Common myeloid progenitor, CD34-positive (primary cell): ENCODE measurements around the gene APOA1.
A peak's percentile ranks its signal among the peaks of the same experiment; 100 is the strongest.

ENCODE experiments used
- CTCF ChIA-PET: fragments of 350-600 bp; sonication (Branson Sonifier 250); formaldehyde crosslinking; loops from one replicate; lab custom pipeline; 2021; ENCODE audit warnings: antibody characterized with exemption; lab: Charles Lee
- POLR2A ChIA-PET: fragments of 350-600 bp; sonication (Branson Sonifier 250); formaldehyde crosslinking; loops from one replicate; lab custom pipeline; 2021; ENCODE audit warnings: antibody characterized with exemption; lab: Charles Lee
- DNase-seq, 3 donors: peaks; one replicate each; pipeline versions ENCODE4 v3.0.0 to v3.0.0-alpha.2; 2013
- H3K27ac ChIP-seq, 2 experiments: 1 replicate in 1 of 2; 2 replicates in 1 of 2; pipeline ENCODE4 v1.7.0; 2013; ENCODE audit warnings: inconsistent platforms in 2 of 2, low read length in 2 of 2, mild to moderate bottlenecking in 2 of 2, low read depth in 1 of 2, moderate library complexity in 1 of 2; ENCODE audit not compliant: severe bottlenecking in 2 of 2, insufficient read depth in 1 of 2, poor library complexity in 1 of 2
- H3K27me3 ChIP-seq, 5 experiments: replicated peaks in 2 of 5; 1 replicate in 3 of 5; 2 replicates in 2 of 5; pipeline versions ENCODE4 v1.6.1 to v1.7.0; 2013; ENCODE audit warnings: low read length in 4 of 5, mild to moderate bottlenecking in 2 of 5, moderate library complexity in 2 of 5, inconsistent platforms in 1 of 5; ENCODE audit not compliant: insufficient read depth in 5 of 5, control insufficient read depth in 4 of 5
- H3K36me3 ChIP-seq, 4 experiments: 1 replicate in 2 of 4; 2 replicates in 2 of 4; pipeline versions ENCODE4 v1.6.1 to v1.7.0; 2013; ENCODE audit warnings: low read length in 3 of 4, control low read depth in 1 of 4, mild to moderate bottlenecking in 1 of 4; ENCODE audit not compliant: control insufficient read depth in 4 of 4, insufficient read depth in 4 of 4
- H3K4me1 ChIP-seq, 4 experiments: 1 replicate in 3 of 4; 2 replicates in 1 of 4; pipeline versions ENCODE4 v1.6.1 to v1.7.1; 2013; ENCODE audit warnings: low read length in 3 of 4, mild to moderate bottlenecking in 3 of 4, control low read depth in 1 of 4, inconsistent platforms in 1 of 4, moderate library complexity in 1 of 4; ENCODE audit not compliant: control insufficient read depth in 4 of 4, insufficient read depth in 4 of 4; ENCODE audit errors: control extremely low read depth in 1 of 4
- H3K4me3 ChIP-seq, 7 experiments: 1 replicate in 4 of 7; 2 replicates in 3 of 7; pipeline versions ENCODE4 v1.5.1 to v1.7.0; 2013; ENCODE audit warnings: mild to moderate bottlenecking in 7 of 7, low read length in 6 of 7, moderate library complexity in 6 of 7, inconsistent platforms in 2 of 7, low read depth in 2 of 7, control low read depth in 1 of 7; ENCODE audit not compliant: insufficient read depth in 4 of 7, control insufficient read depth in 1 of 7; ENCODE audit errors: extremely low read depth in 1 of 7
- H3K9me3 ChIP-seq, 5 experiments: 1 replicate in 4 of 5; 2 replicates in 1 of 5; pipeline versions ENCODE4 v1.6.1 to v1.7.1; 2013; ENCODE audit warnings: low read length in 4 of 5, mild to moderate bottlenecking in 2 of 5, inconsistent platforms in 1 of 5, low read depth in 1 of 5, moderate library complexity in 1 of 5; ENCODE audit not compliant: control insufficient read depth in 4 of 5, insufficient read depth in 2 of 5; ENCODE audit errors: control extremely low read depth in 1 of 5
- WGBS: methylation state at CpG from one replicate; pipeline ENCODE4 v1.1.5; 2013; ENCODE audit not compliant: insufficient coverage; 5-methylcytosine and 5-hydroxymethylcytosine counted together

The APOA1 gene

DNA sequence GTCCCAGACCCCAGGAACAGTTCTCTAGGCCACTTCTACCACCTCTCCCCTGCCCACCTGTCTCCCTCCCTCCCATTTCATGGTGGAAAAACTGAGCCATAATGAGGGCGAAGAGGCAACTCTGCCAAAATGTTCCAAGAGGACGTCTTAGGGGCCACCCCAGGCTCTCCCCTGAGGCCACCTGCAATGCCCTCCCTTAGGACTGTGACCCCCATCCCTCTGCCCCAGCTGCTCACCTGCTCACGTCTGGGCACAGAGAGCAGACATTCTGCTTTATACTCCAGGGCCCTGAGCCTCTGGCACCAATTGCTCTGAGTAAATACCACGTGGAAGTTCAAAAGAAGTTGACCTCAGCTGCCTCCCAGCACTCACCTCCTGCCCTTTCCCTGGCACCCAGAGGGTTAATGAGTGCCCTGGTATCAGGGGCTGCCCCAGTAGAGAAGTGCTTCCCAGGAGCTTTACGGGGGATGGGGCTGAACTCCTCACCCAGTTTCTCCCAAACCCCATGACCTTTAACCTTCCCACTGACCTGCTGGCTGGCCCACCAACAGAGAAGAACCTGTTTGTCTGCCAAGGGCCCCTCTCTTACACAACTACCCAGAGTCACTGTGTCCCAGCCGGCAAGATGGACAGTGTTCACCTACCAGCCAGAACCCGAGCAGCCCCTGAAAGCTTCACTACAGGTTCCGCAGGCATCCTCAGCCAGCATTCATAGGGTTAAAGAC is 45.1 kb downstream of the APOA1 start:
- H3K4me3 ChIP-seq: no peak overlapping the region
- POLR2A ChIA-PET: interaction anchor here (0.7 kb wide), 1 partner anchor 314 kb away, joined by 6 read pairs; no protein-coding TSS in a partner anchor
- H3K36me3 ChIP-seq: no peaks in the 10 kb centered on the region
- H3K27ac ChIP-seq: no peak overlapping the region
- CTCF ChIA-PET: interaction anchor here (0.5 to 9.8 kb wide), 11 partner anchors 23 to 388 kb away, joined by 3 to 134 read pairs (median 9); partner anchors contain the start of gene APOA1
- peaks cover 0 to 17% (median 14%) of the 10 kb centered on the region in 4 experiments for H3K4me1 ChIP-seq
- no peaks in the 10 kb centered on the region for H3K9me3 ChIP-seq
- DNase-seq: no peak
- H3K27me3 ChIP-seq: peaks cover 0 to 2% (median 0%) of the 10 kb centered on the region in 5 experiments
- WGBS: 100% methylated on average over 4 of the region's 8 CpGs

DNA sequence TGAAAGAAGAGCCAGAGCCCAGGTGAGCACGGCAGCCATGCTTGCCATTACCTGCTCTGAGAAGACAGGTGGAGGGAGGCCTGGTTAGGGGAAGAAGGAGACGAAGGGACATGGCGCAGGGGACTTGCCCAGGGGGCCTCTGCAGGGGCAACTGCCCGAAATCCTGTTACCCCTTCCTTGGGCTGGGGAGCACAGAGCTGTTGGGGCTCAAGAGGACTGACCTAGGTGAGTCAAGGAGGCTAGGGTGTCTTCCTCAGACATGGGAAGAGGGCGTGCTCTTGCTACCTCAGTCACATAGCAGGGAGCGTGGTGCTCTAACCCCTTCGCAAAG is 45.6 kb downstream of the APOA1 start, which contains the start of gene APOA5:
TSS of gene APOA5 (minus strand) at position 67 of the 331 bp plus-strand sequence. CDS start at position 48, 19 bp downstream.
- CTCF ChIA-PET: interaction anchor here (0.5 to 9.8 kb wide), 22 partner anchors 8 to 435 kb away, joined by 3 to 134 read pairs (median 8); partner anchors contain the start of genes APOA1 and APOA4

GRCh38 chr11:116791002-116791812 is 46.2 kb downstream of the APOA1 start:
- CTCF ChIA-PET: interaction anchor here (0.8 to 9.8 kb wide), 30 partner anchors 8 to 440 kb away, joined by 3 to 134 read pairs (median 5); partner anchors contain the start of genes APOA1 and APOA4
- Histone ChIP-seq H3K4me3 (peak overlapping the region in 2 of 7 experiments; percentile 33 to 64), H3K4me1 (peaks cover 0 to 27% (median 21%) of the 10 kb centered on the region in 4 experiments), H3K27ac (no peak overlapping the region), H3K9me3 (no peaks in the 10 kb centered on the region), H3K36me3 (peaks cover 2 to 5% (median 2%) of the 10 kb centered on the region in 4 experiments), H3K27me3 (peaks cover 0 to 2% (median 0%) of the 10 kb centered on the region in 5 experiments)
- POLR2A ChIA-PET: no interaction called here
- DNase-seq: peak; percentile 62 to 71 (median 67)
- 26% methylated on average over 26 of the region's 31 CpGs for WGBS

More for the DNA sequence above, 45.6 kb downstream of the APOA1 start, which contains the start of gene APOA5:
- no peaks in the 10 kb centered on the region for H3K9me3 ChIP-seq
- no peaks in the 10 kb centered on the region for H3K36me3 ChIP-seq
- H3K4me3 ChIP-seq: peak within 1 kb of the TSS in 2 of 7 experiments; percentile 33 to 64
- DNase-seq: no peak
- peaks cover 0 to 22% (median 18%) of the 10 kb centered on the region in 4 experiments for H3K4me1 ChIP-seq
- no peak within 1 kb of the TSS for H3K27ac ChIP-seq
- H3K27me3 ChIP-seq: peaks cover 0 to 2% (median 0%) of the 10 kb centered on the region in 5 experiments
- POLR2A ChIA-PET: interaction anchor here (0.7 kb wide), 1 partner anchor 314 kb away, joined by 6 read pairs; no protein-coding TSS in a partner anchor
- 93% methylated on average over 7 of the region's 7 CpGs for WGBS

- Histone ChIP-seq H3K4me1 (peaks cover 0 to 27% (median 21%) of the 10 kb centered on the region in 4 experiments), H3K9me3 (no peaks in the 10 kb centered on the region), H3K36me3 (peaks cover 6 to 14% (median 10%) of the 10 kb centered on the region in 4 experiments), H3K4me3 (no peak overlapping the region), H3K27me3 (peaks cover 0 to 2% (median 0%) of the 10 kb centered on the region in 5 experiments), H3K27ac (no peak overlapping the region)
- 94% methylated on average over 51 of the region's 53 CpGs for WGBS
- ChIA-PET CTCF (interaction anchor here (0.8 to 9.8 kb wide), 32 partner anchors 8 to 440 kb away, joined by 3 to 134 read pairs (median 6); partner anchors contain the start of genes APOA1, APOA4, APOC3 and PAFAH1B2), POLR2A (interaction anchor here (1.4 kb wide), 1 partner anchor 309 kb away, joined by 3 read pairs; the partner anchor contains the start of gene SIK3)
- no peak for DNase-seq
Observed at GRCh38 chr11:116790167-116791001, 47.0 kb downstream of the APOA1 start.

- CTCF ChIA-PET: interaction anchor here (1.0 to 9.8 kb wide), 11 partner anchors 11 to 319 kb away, joined by 3 to 134 read pairs (median 8); partner anchors contain the start of genes APOA1 and APOC3
- H3K4me1 ChIP-seq: peaks cover 0 to 27% (median 21%) of the 10 kb centered on the region in 4 experiments
- 93% methylated on average over 3 of the region's 4 CpGs for WGBS
Observed at GRCh38 chr11:116788975-116789374, 48.4 kb downstream of the APOA1 start.

More at GRCh38 chr11:116788975-116789374, 48.4 kb downstream of the APOA1 start:
- Histone ChIP-seq H3K9me3 (no peaks in the 10 kb centered on the region), H3K4me3 (no peak overlapping the region), H3K36me3 (peaks cover 16 to 28% (median 22%) of the 10 kb centered on the region in 4 experiments), H3K27me3 (peaks cover 0 to 2% (median 0%) of the 10 kb centered on the region in 5 experiments), H3K27ac (no peak overlapping the region)
- no peak for DNase-seq
- POLR2A ChIA-PET: interaction anchor here (1.3 kb wide), 1 partner anchor 47 kb away, joined by 3 read pairs; no protein-coding TSS in a partner anchor
